PFSK-1 (cell line): ENCODE measurements around the gene SCUBE1.

ENCODE experiments used
- FOXP2 ChIP-seq: optimal IDR thresholded peaks from 2 replicates; pipeline ENCODE3; 2011; ENCODE audit warnings: borderline replicate concordance, control low read depth, inconsistent platforms; ENCODE audit not compliant: insufficient read depth; ENCODE audit errors: extremely low read length, extremely low read depth
- POLR2AphosphoS5 ChIP-seq: IDR thresholded peaks from 2 replicates; pipeline ENCODE4 v1.6.1; 2012; ENCODE audit warnings: low read depth, mild to moderate bottlenecking, control low read depth, low read length, moderate library complexity
- REST ChIP-seq, 2 experiments: IDR thresholded peaks; 2 replicates each; pipeline versions ENCODE4 v1.6.1 to v1.8.0; 2011 to 2012; ENCODE audit warnings: low read depth in 2 of 2, low read length in 2 of 2, control low read depth in 1 of 2, inconsistent platforms in 1 of 2, mild to moderate bottlenecking in 1 of 2, moderate library complexity in 1 of 2; ENCODE audit not compliant: insufficient read depth in 1 of 2
- SIN3A ChIP-seq: IDR thresholded peaks from 2 replicates; pipeline ENCODE4 v1.6.1; 2012; ENCODE audit warnings: mild to moderate bottlenecking, low read length, moderate library complexity, borderline replicate concordance; ENCODE audit not compliant: insufficient read depth
- TAF1 ChIP-seq: IDR thresholded peaks from 2 replicates; pipeline ENCODE4 v1.6.1; 2012; ENCODE audit warnings: low read length, control low read depth, borderline replicate concordance; ENCODE audit not compliant: insufficient read depth

The SCUBE1 gene

GRCh38 chr22:43319661-43320486, 23.3 kb downstream of the SCUBE1 start:
- no peak for TF ChIP-seq POLR2AphosphoS5
- TF ChIP-seq FOXP2: no peak
- TF ChIP-seq REST (IDR thresholded peaks at IDR 0.05; ENCODE audit: insufficient read depth in 1 of 2, low read depth in 2 of 2, low read length in 2 of 2): no peak
- no peak for TF ChIP-seq SIN3A
- no peak for TF ChIP-seq TAF1

GRCh38 chr22:43317239-43317638, 25.9 kb downstream of the SCUBE1 start:
- TF ChIP-seq SIN3A: no peak
- no peak for TF ChIP-seq POLR2AphosphoS5
- no peak for TF ChIP-seq REST (IDR thresholded peaks at IDR 0.05; ENCODE audit: insufficient read depth in 1 of 2, low read depth in 2 of 2, low read length in 2 of 2)
- no peak for TF ChIP-seq FOXP2
- TF ChIP-seq TAF1: no peak

GRCh38 chr22:43315687-43316217, 27.4 kb downstream of the SCUBE1 start:
- TF ChIP-seq SIN3A (no peak), REST (IDR thresholded peaks at IDR 0.05; ENCODE audit: insufficient read depth in 1 of 2, low read depth in 2 of 2, low read length in 2 of 2) (no peak), TAF1 (no peak), POLR2AphosphoS5 (no peak), FOXP2 (no peak)

GRCh38 chr22:43314611-43315010, 28.6 kb downstream of the SCUBE1 start:
- TF ChIP-seq FOXP2: no peak
- TF ChIP-seq SIN3A: no peak
- no peak for TF ChIP-seq POLR2AphosphoS5
- TF ChIP-seq REST (IDR thresholded peaks at IDR 0.05; ENCODE audit: insufficient read depth in 1 of 2, low read depth in 2 of 2, low read length in 2 of 2): no peak
